WTC11 (cell line): ENCODE measurements around the gene UBXN2A. TPM values are rescaled to one million over a fixed set of nuclear protein-coding genes. Genes with fewer than 3 reads are reported as not detected.

ENCODE experiments used
- ATAC-seq: fragments of 200-7000 bp; cut with Tn5 transposase; 2 replicates; pipeline ENCODE4 v1.10.0; 2021; ENCODE audit warnings: mild to moderate bottlenecking, moderate library complexity
- CTCF ChIA-PET: fragments of 300-600 bp; sonication (Branson Sonifier 250); formaldehyde crosslinking; loops from one replicate; lab custom pipeline; 2021; ENCODE audit warnings: antibody characterized with exemption; lab: Charles Lee
- POLR2A ChIA-PET: fragments of 350-600 bp; sonication (Branson Sonifier 250); formaldehyde crosslinking; loops from one replicate; lab custom pipeline; 2021; ENCODE audit warnings: antibody characterized with exemption; lab: Charles Lee
- DNase-seq: peaks from one replicate; pipeline ENCODE4 v3.0.0; 2021; ENCODE audit warnings: low spot score
- H3K27ac Mint-ChIP-seq: 2 replicates; pipeline ENCODE4 v1.8.0; 2021; ENCODE audit warnings: mixed read lengths
- H3K27me3 Mint-ChIP-seq: 2 replicates; pipeline ENCODE4 v1.8.0; 2021; ENCODE audit warnings: low read depth, mild to moderate bottlenecking, moderate library complexity, mixed read lengths
- H3K36me3 Mint-ChIP-seq: 2 replicates; pipeline ENCODE4 v1.8.0; 2021; ENCODE audit warnings: mixed read lengths
- H3K4me1 Mint-ChIP-seq: 2 replicates; pipeline ENCODE4 v1.8.0; 2022; ENCODE audit warnings: mixed read lengths
- H3K4me3 Mint-ChIP-seq: 2 replicates; pipeline ENCODE4 v1.8.0; 2021; ENCODE audit warnings: mild to moderate bottlenecking, moderate library complexity, mixed read lengths
- H3K9me3 Mint-ChIP-seq: 2 replicates; pipeline ENCODE4 v1.8.0; 2021; ENCODE audit warnings: mixed read lengths
- CBFB ChIP-seq: sonication (generic); formaldehyde crosslinking; IDR thresholded peaks from 2 replicates; pipeline ENCODE4 v1.8.1; 2022; ENCODE audit warnings: mild to moderate bottlenecking, low read depth, missing genetic modification reagents
- CREB1 ChIP-seq: sonication (generic); formaldehyde crosslinking; IDR thresholded peaks from 2 replicates; pipeline ENCODE4 v1.8.0; 2023; ENCODE audit warnings: mild to moderate bottlenecking, missing genetic modification reagents
- CREM ChIP-seq: sonication (generic); formaldehyde crosslinking; IDR thresholded peaks from 2 replicates; pipeline ENCODE4 v1.8.1; 2022; ENCODE audit warnings: mild to moderate bottlenecking, missing genetic modification reagents, moderate library complexity
- FOXJ3 ChIP-seq: sonication (generic); formaldehyde crosslinking; IDR thresholded peaks from 2 replicates; pipeline ENCODE4 v1.9.0; 2021; ENCODE audit warnings: missing genetic modification reagents, mild to moderate bottlenecking, borderline replicate concordance
- GABPB1 ChIP-seq: sonication (generic); formaldehyde crosslinking; IDR thresholded peaks from 2 replicates; pipeline ENCODE4 v1.8.1; 2023; ENCODE audit warnings: mild to moderate bottlenecking, missing genetic modification reagents
- HMGA2 ChIP-seq: fragments of 250-450 bp; sonication (Bioruptor Pico); IDR thresholded peaks from 2 replicates; pipeline ENCODE4 v1.4.0; 2021; ENCODE audit warnings: mild to moderate bottlenecking, moderate library complexity
- JAZF1 ChIP-seq: fragments of 250-450 bp; sonication (Bioruptor Pico); IDR thresholded peaks from 2 replicates; pipeline ENCODE4 v1.9.0; 2021; ENCODE audit warnings: moderate library complexity, mild to moderate bottlenecking, inconsistent platforms
- KAT7 ChIP-seq: sonication (generic); formaldehyde crosslinking; IDR thresholded peaks from 2 replicates; pipeline ENCODE4 v1.8.1; 2023; ENCODE audit warnings: missing genetic modification reagents, mild to moderate bottlenecking, borderline replicate concordance
- MXD4 ChIP-seq: fragments of 250-450 bp; sonication (Bioruptor Pico); IDR thresholded peaks from 2 replicates; pipeline ENCODE4 v1.8.0; 2021; ENCODE audit warnings: mild to moderate bottlenecking, moderate library complexity, borderline replicate concordance
- PRRX2 ChIP-seq: fragments of 250-450 bp; sonication (Bioruptor Pico); IDR thresholded peaks from 2 replicates; pipeline ENCODE4 v1.8.0; 2021; ENCODE audit warnings: mild to moderate bottlenecking
- SP1 ChIP-seq: sonication (generic); formaldehyde crosslinking; conservative IDR thresholded peaks from 2 replicates; pipeline ENCODE4 v1.8.1; 2022; ENCODE audit warnings: missing genetic modification reagents
- TEAD1 ChIP-seq: sonication (generic); formaldehyde crosslinking; IDR thresholded peaks from 2 replicates; pipeline ENCODE4 v1.8.0; 2022; ENCODE audit warnings: mild to moderate bottlenecking, missing genetic modification reagents
- TEAD4 ChIP-seq: sonication (generic); formaldehyde crosslinking; IDR thresholded peaks from 2 replicates; pipeline ENCODE4 v1.8.0; 2022; ENCODE audit warnings: mild to moderate bottlenecking, missing genetic modification reagents
- total RNA-seq: library from RNA; stranded (reverse); gene quantifications from 3 replicates; pipeline ENCODE4 v1.2.3, GENCODE V29; 2021
- TF ChIP-seq, protein P1 (sequence below): sonication (generic); formaldehyde crosslinking; IDR thresholded peaks from 2 replicates; pipeline ENCODE4 v1.8.0; 2023; ENCODE audit warnings: mild to moderate bottlenecking, missing genetic modification reagents
- TF ChIP-seq, protein P2 (sequence below): sonication (generic); formaldehyde crosslinking; IDR thresholded peaks from 2 replicates; pipeline ENCODE4 v1.8.1; 2023; ENCODE audit warnings: mild to moderate bottlenecking, missing genetic modification reagents
- TF ChIP-seq, protein P3 (sequence below): sonication (generic); formaldehyde crosslinking; IDR thresholded peaks from 2 replicates; pipeline ENCODE4 v1.8.1; 2023; ENCODE audit warnings: mild to moderate bottlenecking, missing genetic modification reagents, moderate library complexity
- TF ChIP-seq, protein P4 (sequence below): fragments of 250-450 bp; sonication (Bioruptor Pico); IDR thresholded peaks from 2 replicates; pipeline ENCODE4 v1.9.0; 2021; ENCODE audit warnings: mild to moderate bottlenecking, borderline replicate concordance
- TF ChIP-seq, protein P5 (sequence below): sonication (generic); formaldehyde crosslinking; IDR thresholded peaks from 2 replicates; pipeline ENCODE4 v1.8.0; 2023; ENCODE audit warnings: missing genetic modification reagents

UBXN2A gene
- total RNA-seq, 1 experiment from 2014 or later: 16.8 TPM

DNA sequence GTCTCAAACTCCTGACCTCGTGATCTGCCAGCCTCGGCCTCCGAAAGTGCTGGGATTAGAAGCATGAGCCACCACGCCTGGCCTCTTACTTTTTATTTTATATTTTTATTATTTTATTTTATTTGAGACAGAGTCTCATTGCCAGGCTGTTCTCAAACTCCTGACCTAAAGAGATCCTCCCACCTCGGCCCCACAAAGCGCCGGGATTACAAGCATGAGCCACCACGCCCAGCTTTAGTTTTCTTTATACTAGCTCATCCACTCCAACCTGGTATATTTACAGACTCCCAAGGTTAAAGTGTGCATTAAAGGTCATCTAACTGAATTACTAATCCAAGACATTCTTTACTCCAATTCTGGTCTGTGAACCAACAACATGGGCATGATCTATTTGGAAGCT lies 40.1 kb upstream of the UBXN2A start (continued):
- no peak for TF ChIP-seq PRRX2
- TF ChIP-seq, protein P1, sequence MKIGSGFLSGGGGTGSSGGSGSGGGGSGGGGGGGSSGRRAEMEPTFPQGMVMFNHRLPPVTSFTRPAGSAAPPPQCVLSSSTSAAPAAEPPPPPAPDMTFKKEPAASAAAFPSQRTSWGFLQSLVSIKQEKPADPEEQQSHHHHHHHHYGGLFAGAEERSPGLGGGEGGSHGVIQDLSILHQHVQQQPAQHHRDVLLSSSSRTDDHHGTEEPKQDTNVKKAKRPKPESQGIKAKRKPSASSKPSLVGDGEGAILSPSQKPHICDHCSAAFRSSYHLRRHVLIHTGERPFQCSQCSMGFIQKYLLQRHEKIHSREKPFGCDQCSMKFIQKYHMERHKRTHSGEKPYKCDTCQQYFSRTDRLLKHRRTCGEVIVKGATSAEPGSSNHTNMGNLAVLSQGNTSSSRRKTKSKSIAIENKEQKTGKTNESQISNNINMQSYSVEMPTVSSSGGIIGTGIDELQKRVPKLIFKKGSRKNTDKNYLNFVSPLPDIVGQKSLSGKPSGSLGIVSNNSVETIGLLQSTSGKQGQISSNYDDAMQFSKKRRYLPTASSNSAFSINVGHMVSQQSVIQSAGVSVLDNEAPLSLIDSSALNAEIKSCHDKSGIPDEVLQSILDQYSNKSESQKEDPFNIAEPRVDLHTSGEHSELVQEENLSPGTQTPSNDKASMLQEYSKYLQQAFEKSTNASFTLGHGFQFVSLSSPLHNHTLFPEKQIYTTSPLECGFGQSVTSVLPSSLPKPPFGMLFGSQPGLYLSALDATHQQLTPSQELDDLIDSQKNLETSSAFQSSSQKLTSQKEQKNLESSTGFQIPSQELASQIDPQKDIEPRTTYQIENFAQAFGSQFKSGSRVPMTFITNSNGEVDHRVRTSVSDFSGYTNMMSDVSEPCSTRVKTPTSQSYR (CRISPR knock-in tag): no peak
- TF ChIP-seq SP1 (CRISPR knock-in tag): no peak
- TF ChIP-seq, protein P2, sequence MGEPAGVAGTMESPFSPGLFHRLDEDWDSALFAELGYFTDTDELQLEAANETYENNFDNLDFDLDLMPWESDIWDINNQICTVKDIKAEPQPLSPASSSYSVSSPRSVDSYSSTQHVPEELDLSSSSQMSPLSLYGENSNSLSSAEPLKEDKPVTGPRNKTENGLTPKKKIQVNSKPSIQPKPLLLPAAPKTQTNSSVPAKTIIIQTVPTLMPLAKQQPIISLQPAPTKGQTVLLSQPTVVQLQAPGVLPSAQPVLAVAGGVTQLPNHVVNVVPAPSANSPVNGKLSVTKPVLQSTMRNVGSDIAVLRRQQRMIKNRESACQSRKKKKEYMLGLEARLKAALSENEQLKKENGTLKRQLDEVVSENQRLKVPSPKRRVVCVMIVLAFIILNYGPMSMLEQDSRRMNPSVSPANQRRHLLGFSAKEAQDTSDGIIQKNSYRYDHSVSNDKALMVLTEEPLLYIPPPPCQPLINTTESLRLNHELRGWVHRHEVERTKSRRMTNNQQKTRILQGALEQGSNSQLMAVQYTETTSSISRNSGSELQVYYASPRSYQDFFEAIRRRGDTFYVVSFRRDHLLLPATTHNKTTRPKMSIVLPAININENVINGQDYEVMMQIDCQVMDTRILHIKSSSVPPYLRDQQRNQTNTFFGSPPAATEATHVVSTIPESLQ (CRISPR knock-in tag): no peak
- TF ChIP-seq CBFB: no peak

DNA sequence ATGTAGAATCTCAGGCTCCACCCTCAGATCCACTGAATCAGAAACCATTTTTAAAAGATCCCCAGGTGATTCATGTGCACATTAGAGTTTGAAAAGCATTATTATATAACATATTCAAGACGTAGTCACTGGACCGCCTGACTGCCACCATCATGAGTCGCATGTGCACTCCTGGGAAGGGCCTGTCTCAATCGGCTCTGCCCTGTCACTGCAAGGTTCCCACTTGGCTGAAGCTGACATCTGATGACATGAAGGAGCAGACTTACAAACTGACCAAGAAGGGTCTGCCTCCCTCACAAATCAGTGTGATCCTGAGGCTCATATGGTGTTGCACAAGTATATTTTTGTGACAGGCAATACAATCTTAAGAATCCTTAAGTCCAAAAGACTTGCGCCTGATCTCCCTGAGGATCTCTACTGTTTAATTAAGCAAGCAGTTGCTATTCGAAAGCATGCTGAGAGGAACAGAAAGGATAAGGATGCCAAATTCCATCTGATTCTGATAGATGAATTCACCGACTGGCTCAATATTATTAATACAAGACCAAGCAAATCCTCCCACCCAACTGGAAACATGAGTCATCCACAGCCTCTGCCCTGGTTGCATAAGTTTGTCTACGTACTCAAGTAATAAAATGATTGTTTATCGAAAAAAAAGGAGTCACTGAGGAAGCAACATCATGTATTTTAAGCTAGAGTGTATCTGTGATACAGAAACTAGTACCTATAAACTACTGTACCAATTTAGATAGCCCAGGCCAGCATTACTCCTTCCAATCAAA lies 39.5 kb upstream of the UBXN2A start:
- no peak for DNase-seq

More for the DNA sequence above, 39.5 kb upstream of the UBXN2A start:
- H3K4me3 Mint-ChIP-seq: no peak overlapping the region
- peaks cover 6% of the 10 kb centered on the region for H3K36me3 Mint-ChIP-seq
- H3K4me1 Mint-ChIP-seq: peaks cover 19% of the 10 kb centered on the region; the same call in 1 of the 2 replicates
- peak; percentile 34; the same call in 1 of the 2 replicates for ATAC-seq
- H3K27me3 Mint-ChIP-seq: no peaks in the 10 kb centered on the region
- peak overlapping the region; percentile 14 for H3K27ac Mint-ChIP-seq
- TF ChIP-seq TEAD1 (CRISPR knock-in tag) (no peak), FOXJ3 (CRISPR knock-in tag) (no peak), JAZF1 (CRISPR knock-in tag) (no peak), TEAD4 (no peak), KAT7 (CRISPR knock-in tag) (no peak), GABPB1 (CRISPR knock-in tag) (no peak), MXD4 (CRISPR knock-in tag) (no peak), SP1 (CRISPR knock-in tag) (no peak), HMGA2 (CRISPR knock-in tag) (no peak), CREB1 (CRISPR knock-in tag) (no peak), CREM (no peak)
- TF ChIP-seq, protein P3, sequence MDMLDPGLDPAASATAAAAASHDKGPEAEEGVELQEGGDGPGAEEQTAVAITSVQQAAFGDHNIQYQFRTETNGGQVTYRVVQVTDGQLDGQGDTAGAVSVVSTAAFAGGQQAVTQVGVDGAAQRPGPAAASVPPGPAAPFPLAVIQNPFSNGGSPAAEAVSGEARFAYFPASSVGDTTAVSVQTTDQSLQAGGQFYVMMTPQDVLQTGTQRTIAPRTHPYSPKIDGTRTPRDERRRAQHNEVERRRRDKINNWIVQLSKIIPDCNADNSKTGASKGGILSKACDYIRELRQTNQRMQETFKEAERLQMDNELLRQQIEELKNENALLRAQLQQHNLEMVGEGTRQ (CRISPR knock-in tag): no peak
- TF ChIP-seq, protein P4, sequence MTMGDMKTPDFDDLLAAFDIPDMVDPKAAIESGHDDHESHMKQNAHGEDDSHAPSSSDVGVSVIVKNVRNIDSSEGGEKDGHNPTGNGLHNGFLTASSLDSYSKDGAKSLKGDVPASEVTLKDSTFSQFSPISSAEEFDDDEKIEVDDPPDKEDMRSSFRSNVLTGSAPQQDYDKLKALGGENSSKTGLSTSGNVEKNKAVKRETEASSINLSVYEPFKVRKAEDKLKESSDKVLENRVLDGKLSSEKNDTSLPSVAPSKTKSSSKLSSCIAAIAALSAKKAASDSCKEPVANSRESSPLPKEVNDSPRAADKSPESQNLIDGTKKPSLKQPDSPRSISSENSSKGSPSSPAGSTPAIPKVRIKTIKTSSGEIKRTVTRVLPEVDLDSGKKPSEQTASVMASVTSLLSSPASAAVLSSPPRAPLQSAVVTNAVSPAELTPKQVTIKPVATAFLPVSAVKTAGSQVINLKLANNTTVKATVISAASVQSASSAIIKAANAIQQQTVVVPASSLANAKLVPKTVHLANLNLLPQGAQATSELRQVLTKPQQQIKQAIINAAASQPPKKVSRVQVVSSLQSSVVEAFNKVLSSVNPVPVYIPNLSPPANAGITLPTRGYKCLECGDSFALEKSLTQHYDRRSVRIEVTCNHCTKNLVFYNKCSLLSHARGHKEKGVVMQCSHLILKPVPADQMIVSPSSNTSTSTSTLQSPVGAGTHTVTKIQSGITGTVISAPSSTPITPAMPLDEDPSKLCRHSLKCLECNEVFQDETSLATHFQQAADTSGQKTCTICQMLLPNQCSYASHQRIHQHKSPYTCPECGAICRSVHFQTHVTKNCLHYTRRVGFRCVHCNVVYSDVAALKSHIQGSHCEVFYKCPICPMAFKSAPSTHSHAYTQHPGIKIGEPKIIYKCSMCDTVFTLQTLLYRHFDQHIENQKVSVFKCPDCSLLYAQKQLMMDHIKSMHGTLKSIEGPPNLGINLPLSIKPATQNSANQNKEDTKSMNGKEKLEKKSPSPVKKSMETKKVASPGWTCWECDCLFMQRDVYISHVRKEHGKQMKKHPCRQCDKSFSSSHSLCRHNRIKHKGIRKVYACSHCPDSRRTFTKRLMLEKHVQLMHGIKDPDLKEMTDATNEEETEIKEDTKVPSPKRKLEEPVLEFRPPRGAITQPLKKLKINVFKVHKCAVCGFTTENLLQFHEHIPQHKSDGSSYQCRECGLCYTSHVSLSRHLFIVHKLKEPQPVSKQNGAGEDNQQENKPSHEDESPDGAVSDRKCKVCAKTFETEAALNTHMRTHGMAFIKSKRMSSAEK (CRISPR knock-in tag): no peak
- TF ChIP-seq, protein P5, sequence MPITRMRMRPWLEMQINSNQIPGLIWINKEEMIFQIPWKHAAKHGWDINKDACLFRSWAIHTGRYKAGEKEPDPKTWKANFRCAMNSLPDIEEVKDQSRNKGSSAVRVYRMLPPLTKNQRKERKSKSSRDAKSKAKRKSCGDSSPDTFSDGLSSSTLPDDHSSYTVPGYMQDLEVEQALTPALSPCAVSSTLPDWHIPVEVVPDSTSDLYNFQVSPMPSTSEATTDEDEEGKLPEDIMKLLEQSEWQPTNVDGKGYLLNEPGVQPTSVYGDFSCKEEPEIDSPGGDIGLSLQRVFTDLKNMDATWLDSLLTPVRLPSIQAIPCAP (CRISPR knock-in tag): no peak
- H3K9me3 Mint-ChIP-seq: peaks cover 15% of the 10 kb centered on the region
- CTCF ChIA-PET: interaction anchor here (0.9 to 1.0 kb wide), 2 partner anchors 76 to 277 kb away, joined by 3 read pairs; no protein-coding TSS in a partner anchor
- POLR2A ChIA-PET: interaction anchor here (0.6 kb wide), 1 partner anchor 64 kb away, joined by 3 read pairs; no protein-coding TSS in a partner anchor
